HG03558 (cell line): ENCODE data around the gene KRTAP5-9.
"Not testable (repeated sequence)": the region's sequence is repeated elsewhere in the genome, so short reads cannot be mapped to it uniquely, and the experiment has no call there.

Experiments used
- ATAC-seq: cut with Tn5 transposase; IDR thresholded peaks from one replicate; pipeline ENCODE4 v1.9.1; 2021; ENCODE audit warnings: moderate number of reproducible peaks; ENCODE audit not compliant: unreplicated experiment; ENCODE audit errors: extremely low read depth

Gene KRTAP5-9

GRCh38 chr11:71580057-71581003, 32.1 kb downstream of the KRTAP5-9 start:
- no peak for ATAC-seq

GRCh38 chr11:71581826-71582225, 33.6 kb downstream of the KRTAP5-9 start:
- ATAC-seq = no peak

- no peak for ATAC-seq
Observed at GRCh38 chr11:71582309-71582895, 34.2 kb downstream of the KRTAP5-9 start, which contains the start of gene KRTAP5-11. Gene KRTAP5-11 (minus strand): TSS chr11:71582875. CDS start chr11:71582837, 38 bp downstream.

- not testable (repeated sequence) for ATAC-seq
Observed at GRCh38 chr11:71582969-71583368, 34.7 kb downstream of the KRTAP5-9 start.

- ATAC-seq = not testable (repeated sequence)
Observed at GRCh38 chr11:71585673-71586072, 37.5 kb downstream of the KRTAP5-9 start.

GRCh38 chr11:71588314-71588713, 40.1 kb downstream of the KRTAP5-9 start:
- ATAC-seq = not testable (repeated sequence)

- not testable (repeated sequence) for ATAC-seq
Observed at GRCh38 chr11:71588822-71589545, 40.8 kb downstream of the KRTAP5-9 start.

DNA sequence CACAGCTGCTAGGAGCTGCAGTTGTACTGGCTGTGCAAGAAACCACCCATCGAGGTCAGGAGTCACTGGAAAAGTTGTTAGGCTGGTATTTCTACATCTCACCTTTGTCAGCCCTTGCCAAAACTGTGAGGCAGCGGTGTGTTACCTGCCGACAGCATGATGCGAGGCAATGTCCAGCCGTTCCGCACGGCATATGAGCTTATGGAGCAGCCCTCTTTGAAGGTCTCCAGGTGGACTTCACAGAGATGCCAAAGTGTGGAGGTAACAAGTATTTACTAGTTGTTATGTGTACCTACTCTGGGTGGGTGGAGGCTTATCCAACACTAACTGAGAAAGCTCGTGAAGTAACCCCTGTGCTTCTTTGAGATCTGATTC, 41.3 kb downstream of the KRTAP5-9 start:
- not testable (repeated sequence) for ATAC-seq
